WTC11 (cell line): ENCODE measurements around the gene ADCY6.

Experiments used
- SMAD4 ChIP-seq: sonication (generic); formaldehyde crosslinking; IDR thresholded peaks from 2 replicates; pipeline ENCODE4 v1.8.0; 2022; ENCODE audit warnings: mild to moderate bottlenecking, missing genetic modification reagents
- TEAD4 ChIP-seq: sonication (generic); formaldehyde crosslinking; IDR thresholded peaks from 2 replicates; pipeline ENCODE4 v1.8.0; 2022; ENCODE audit warnings: mild to moderate bottlenecking, missing genetic modification reagents
- TF ChIP-seq, protein P1 (sequence below): sonication (generic); formaldehyde crosslinking; IDR thresholded peaks from 2 replicates; pipeline ENCODE4 v1.8.1; 2023; ENCODE audit warnings: mild to moderate bottlenecking, missing genetic modification reagents
- TF ChIP-seq, protein P2 (sequence below): sonication (generic); formaldehyde crosslinking; IDR thresholded peaks from 2 replicates; pipeline ENCODE4 v1.8.0; 2023; ENCODE audit warnings: missing genetic modification reagents
- TF ChIP-seq, protein P3 (sequence below): sonication (generic); formaldehyde crosslinking; IDR thresholded peaks from 2 replicates; pipeline ENCODE4 v1.8.0; 2022; ENCODE audit warnings: mild to moderate bottlenecking, missing genetic modification reagents

DNA sequence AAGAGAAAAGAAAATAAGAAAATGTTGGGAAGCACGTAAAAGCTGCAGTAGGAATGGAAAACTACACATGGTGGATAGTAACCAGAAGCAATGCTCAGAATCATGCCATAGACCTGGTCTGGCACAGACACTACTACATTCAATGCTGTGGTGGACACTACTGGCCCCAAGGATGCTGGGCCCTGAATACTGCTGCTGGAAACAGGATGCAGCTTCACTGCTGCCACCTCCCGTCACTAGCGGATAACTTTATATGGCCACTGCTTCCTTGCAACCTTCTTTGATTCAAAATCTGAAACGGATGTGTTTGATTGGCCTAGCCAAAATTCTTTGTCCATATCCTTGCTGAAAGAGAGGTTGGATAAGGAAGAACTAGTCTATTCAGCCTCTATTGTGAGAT, 30.7 kb downstream of the ADCY6 start:
- TF ChIP-seq TEAD4 (CRISPR knock-in tag) (no peak), SMAD4 (CRISPR knock-in tag) (no peak)
- TF ChIP-seq, protein P1, sequence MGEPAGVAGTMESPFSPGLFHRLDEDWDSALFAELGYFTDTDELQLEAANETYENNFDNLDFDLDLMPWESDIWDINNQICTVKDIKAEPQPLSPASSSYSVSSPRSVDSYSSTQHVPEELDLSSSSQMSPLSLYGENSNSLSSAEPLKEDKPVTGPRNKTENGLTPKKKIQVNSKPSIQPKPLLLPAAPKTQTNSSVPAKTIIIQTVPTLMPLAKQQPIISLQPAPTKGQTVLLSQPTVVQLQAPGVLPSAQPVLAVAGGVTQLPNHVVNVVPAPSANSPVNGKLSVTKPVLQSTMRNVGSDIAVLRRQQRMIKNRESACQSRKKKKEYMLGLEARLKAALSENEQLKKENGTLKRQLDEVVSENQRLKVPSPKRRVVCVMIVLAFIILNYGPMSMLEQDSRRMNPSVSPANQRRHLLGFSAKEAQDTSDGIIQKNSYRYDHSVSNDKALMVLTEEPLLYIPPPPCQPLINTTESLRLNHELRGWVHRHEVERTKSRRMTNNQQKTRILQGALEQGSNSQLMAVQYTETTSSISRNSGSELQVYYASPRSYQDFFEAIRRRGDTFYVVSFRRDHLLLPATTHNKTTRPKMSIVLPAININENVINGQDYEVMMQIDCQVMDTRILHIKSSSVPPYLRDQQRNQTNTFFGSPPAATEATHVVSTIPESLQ (CRISPR knock-in tag), result no peak
- TF ChIP-seq, protein P2, sequence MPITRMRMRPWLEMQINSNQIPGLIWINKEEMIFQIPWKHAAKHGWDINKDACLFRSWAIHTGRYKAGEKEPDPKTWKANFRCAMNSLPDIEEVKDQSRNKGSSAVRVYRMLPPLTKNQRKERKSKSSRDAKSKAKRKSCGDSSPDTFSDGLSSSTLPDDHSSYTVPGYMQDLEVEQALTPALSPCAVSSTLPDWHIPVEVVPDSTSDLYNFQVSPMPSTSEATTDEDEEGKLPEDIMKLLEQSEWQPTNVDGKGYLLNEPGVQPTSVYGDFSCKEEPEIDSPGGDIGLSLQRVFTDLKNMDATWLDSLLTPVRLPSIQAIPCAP (CRISPR knock-in tag), result no peak
- TF ChIP-seq, protein P3, sequence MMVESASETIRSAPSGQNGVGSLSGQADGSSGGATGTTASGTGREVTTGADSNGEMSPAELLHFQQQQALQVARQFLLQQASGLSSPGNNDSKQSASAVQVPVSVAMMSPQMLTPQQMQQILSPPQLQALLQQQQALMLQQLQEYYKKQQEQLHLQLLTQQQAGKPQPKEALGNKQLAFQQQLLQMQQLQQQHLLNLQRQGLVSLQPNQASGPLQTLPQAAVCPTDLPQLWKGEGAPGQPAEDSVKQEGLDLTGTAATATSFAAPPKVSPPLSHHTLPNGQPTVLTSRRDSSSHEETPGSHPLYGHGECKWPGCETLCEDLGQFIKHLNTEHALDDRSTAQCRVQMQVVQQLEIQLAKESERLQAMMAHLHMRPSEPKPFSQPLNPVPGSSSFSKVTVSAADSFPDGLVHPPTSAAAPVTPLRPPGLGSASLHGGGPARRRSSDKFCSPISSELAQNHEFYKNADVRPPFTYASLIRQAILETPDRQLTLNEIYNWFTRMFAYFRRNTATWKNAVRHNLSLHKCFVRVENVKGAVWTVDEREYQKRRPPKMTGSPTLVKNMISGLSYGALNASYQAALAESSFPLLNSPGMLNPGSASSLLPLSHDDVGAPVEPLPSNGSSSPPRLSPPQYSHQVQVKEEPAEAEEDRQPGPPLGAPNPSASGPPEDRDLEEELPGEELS, result no peak
